Stimulated activated CD4-positive, alpha-beta T cell treated with anti-CD3 and anti-CD28 coated beads, Interleukin-1b, Interleukin-23, amount 100 ng/mL, for 48 hours (primary cell): ENCODE measurements around the gene SH2D1A.
"Not testable (repeated sequence)": the region's sequence is repeated elsewhere in the genome, so short reads cannot be mapped to it uniquely, and the experiment has no call there.

Experiments
- DNase-seq: peaks from one replicate; pipeline ENCODE4 v3.0.0-alpha.2; 2020

Gene SH2D1A

DNA sequence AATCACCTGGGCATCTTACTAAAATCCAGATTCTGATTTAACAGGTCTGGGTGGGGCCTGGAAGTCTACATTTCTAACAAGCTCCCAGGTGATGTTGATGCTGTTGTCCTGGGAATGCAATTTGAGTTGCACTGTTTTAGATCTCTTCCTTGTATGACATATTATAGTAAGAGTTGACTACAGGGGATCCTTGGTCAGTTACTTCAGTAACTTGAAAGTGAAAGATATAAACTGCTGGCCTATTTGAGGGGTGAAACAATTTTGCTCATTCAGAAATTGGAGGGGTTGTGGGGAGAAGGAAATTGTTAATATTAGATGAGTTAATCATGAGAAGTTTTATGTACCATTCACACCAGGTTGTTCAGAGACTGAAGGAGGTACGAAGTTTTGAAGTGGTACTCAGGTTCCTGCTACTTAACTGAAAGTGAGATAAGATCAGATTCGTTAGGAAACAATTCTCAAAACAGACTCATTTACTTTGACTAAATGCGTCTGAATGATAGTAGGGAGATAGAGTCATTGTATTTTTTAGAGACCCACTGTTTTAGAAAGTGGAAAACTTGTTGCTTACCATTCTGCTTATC, 12.5 kb downstream of the SH2D1A start:
- DNase-seq = no peak

DNA sequence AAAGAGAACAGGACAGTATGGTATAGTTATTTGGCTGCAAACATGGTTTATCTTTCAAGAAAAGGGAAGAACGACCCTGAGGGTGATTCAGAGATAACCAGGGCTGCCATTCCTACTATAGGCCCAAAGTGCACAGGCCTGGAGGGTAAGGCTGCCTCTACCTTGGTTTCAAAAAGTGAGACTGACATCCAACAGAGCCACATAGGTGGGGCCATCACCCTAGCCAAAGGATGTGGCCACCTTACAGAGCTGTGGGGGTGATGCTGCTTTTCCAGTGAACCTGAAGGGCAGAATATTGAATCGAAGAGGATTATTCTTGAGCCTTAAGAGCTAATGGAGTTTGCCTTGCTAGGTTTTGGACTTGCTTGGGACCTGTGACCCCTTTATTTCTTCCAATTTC, 15.7 kb downstream of the SH2D1A start:
- no peak for DNase-seq

DNA sequence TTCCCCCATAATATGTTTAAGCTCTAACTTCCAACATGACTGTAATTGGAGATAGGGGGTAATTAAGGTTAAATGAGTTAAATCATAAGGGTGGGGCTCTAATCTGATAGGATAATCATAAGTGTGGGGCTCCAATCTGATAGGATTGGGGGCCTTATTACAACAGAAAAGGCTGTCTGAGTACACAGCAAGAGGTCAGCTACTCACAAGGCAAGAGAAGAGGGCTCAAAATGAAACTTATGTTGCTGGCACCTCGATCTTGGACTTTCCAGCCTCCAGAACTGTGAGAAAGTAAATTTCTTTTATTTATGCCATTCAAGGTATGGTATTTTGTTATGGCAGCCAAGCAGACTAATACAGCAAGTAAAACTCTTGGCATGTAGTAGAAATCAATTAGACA, 16.4 kb downstream of the SH2D1A start:
- DNase-seq = no peak

DNA sequence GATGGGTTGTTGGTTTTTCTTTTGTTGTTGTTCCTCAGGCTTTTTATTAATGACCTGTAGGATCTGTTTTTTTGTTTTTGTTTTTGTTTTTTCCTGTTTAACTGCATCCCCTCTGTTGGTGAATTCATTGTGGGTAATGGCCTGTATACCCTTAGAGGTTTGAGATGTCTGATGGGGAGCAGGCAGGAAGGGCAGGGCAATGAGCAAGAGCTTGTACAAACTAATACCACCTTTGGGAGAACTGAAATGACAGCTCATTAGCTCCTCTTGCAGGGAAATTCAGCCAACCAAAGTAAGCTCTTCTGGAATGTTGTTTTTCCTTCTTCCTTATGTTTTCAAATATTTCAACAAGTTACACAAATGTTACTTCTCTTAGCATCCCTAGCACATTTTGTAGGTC, 23.4 kb downstream of the SH2D1A start:
- DNase-seq = no peak

DNA sequence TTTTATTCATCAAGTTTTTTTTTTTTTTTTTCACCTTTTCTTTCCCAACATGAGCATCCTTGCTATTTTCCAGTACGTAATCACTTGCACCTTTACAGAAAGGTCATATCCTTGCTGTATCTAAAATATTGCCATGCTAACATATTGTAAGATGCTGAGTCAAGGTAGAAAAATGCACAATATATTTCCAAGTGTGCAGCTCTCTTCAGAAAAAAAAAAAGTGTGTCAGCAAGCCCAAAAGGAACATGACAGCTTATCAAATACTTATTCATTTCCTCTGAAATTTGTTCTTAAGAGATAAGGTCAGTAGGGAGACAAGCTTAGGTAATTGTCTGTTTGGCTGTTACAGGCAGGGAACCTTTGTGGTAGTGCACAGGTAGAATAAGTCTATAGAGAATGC, 27.0 kb downstream of the SH2D1A start:
- no peak for DNase-seq

DNA sequence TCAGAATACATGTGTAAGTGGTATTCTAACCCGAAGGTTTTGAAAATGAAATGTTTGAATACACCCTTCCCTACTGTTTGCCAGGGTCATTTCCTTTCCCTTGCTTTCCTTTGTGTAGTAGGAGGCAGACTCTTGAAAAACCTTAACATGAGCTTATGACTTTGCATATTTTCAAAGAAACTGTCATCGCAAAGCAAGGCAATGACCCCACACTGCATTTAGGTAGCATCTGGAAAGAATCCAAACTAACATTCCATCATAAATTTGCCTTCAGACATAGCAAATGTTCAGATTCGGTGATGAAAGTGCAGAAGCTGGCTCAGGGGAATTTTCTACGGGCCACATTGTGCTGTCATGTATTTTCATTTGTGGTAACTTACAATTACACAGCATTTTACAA, 32.3 kb downstream of the SH2D1A start:
- DNase-seq = no peak

DNA sequence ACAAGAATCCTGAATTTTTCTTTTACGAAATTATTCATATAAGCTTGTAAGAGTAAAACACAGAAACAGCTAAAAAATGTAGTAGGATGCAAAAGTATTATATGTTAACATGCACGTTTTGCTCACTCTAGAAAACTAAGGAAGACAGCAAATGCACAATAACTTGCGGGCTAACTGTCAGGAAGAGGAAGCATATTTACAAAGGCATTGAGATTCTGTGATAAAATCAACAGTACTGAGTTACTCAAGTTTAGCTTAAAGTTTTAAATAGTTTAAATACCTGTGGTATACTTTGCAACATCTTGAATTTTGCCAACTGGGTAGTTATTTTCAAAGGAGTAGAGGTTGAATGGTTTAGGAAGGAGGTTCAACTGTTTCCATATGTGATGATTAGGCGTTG, 37.0 kb downstream of the SH2D1A start:
- DNase-seq = no peak

DNA sequence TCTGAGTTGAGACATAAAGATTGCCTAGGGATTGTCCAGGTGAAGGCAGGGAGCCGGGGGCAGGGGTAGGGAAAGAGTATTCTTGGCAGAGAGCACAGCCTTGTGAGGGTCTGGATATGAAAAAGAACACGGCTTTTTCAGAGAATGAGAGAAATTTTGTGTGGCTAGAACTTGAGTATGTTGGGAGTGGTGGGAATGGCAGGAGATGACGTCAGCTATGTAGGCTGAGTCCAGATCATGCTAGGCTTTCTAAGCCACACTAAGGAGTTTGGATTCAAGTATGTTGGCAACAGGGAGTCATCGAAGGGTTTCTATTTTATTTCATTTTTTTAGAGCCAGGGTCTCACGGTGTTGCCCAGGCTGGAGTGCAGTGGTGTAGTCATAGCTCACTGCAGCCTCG, 40.0 kb downstream of the SH2D1A start:
- no peak for DNase-seq

DNA sequence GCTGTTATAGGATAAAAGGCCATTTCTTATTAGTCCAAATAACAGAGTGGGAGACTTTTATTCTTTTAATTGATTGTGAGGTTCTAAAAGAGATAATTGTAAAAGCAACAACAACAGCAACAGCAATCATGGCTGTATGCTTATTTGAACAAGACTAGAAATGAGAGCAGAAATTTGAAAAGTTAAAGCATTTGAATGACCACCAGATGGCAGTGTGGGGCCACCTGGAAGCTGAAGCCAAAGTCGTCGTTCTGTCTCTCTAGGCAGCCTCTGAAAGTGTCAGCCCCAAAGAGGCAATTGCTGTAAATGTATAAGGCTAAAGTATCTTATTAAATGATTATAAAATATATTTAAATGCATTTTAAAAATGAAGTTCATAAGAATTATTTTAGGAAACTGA, 42.2 kb downstream of the SH2D1A start:
- DNase-seq = peak; percentile 36

DNA sequence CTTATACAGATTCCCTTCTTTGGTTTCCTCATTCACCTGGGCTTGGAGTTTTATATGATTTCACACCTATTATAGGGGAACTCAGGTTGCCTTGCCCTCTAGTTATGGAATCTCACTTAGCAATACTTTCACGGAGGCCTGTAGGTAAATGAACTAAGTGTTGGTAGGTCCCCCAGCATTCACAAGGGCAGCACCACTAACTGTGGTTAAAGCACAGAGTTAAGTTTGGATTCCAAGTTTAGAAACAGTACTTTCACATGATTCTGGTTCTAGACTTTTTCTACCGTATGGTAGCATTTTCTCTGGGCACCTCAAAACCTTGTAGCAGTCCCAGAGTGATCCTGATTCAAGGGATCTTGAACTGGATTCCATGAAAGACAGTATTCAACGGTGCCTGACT, 46.4 kb downstream of the SH2D1A start:
- DNase-seq = no peak

DNA sequence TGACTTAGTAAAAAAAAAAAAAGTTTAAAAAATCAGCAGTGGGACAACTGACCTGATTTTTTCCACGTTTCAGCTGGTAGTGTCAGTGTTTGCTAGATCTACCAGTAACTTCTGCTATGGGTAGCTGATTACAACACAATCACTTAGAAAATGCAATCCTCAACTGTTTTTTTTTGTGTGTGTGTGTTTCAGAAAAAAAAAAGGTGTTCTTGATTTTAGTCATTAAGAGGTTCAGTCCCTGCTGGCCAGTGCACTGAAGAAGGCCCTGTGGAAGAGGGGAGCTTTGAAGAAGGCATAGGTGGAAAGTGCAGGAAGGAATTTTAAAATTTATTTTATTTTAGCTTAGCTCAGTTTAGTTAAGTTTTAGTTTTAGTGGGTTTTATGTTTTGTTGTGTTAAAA, 46.9 kb downstream of the SH2D1A start:
- DNase-seq = no peak

DNA sequence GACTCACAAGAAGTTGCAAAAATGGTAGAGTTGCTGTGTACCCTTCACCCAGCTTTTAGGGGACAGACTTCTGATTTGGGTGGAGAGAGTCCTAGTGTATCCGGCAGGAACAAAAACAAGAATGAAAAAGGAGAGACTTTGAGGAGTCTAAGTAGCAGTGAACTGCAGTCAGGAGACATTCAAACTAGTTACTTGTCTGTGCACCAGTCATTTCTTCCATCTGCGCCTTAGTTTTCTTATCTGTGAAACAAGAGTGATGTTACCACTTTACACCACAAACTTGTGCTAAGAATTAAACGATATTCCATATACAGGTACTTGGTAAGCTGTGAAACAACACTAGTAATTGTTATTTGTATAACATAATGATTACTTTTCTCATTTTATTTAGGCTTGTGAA, 47.3 kb downstream of the SH2D1A start:
- no peak for DNase-seq

DNA sequence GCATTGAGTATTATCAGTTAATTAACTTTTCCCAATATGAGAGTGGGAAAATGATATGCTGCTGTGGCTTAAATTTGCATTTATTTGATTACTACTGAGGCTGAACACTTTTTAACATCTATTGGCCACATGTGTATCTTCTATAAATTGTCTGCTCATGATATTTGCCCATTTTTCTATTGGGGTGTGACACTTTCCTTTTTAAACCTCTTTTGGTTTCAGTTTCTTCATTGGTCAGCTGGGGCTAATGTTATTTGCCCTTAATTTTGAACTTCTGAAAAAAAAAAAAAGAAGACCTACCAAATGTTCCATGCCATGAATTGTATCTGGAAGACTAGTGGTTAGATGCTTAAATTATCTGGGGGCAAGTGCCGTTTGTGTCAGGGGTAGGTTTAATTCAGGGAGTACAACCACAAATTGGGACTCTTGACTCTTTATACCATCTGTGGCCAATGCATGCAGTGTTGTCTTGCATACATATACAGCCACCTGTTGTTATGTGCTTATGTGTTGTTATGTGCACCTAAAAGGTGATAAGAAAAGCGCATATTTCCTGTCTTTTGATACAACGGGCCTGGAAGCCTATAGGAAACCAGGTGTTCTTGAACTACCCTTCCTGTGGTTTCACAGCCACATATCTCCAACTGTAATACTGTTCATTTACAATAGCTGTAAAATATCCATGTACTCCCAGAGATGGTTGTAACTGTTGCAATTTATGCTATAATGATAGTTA, 49.0 kb downstream of the SH2D1A start:
- DNase-seq = no peak

DNA sequence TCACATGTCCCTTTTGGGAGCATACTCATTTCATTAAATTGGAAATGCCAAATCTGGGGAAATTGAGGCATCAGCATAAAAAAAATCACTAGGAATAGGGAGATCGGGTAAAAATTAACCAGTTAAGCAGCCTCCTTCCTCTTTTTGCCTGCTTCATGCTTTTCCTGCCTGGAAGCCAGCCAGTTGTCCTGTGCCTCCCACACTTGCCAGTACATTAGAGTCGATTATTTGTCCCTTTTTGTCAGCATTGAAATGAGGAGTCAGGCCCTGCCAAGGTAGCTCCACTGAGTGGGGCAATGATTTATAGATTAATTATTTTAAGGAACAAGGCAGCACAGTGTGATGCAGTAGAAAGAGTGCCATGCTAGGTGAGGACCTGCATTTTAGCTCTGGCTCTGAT, 55.3 kb downstream of the SH2D1A start:
- DNase-seq = no peak

DNA sequence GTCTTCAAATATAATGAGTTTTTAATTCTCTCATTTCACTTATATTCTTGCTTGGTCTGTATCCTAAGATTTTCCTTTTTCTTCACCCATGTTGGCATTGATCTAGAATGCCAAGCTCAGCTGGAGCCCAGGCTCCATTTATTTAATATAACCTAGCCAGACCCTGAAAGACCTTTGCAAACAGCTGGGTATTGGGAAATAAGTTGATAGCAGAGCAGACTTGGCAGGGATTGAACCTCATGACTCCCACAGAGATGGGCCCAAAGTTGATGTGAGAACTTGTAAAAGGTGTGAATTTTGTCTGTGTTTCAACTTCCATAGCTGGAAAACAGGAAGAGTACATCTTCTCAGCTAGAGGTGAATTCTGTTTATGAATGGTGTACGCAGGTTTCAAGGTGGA, 59.5 kb downstream of the SH2D1A start:
- DNase-seq = no peak

DNA sequence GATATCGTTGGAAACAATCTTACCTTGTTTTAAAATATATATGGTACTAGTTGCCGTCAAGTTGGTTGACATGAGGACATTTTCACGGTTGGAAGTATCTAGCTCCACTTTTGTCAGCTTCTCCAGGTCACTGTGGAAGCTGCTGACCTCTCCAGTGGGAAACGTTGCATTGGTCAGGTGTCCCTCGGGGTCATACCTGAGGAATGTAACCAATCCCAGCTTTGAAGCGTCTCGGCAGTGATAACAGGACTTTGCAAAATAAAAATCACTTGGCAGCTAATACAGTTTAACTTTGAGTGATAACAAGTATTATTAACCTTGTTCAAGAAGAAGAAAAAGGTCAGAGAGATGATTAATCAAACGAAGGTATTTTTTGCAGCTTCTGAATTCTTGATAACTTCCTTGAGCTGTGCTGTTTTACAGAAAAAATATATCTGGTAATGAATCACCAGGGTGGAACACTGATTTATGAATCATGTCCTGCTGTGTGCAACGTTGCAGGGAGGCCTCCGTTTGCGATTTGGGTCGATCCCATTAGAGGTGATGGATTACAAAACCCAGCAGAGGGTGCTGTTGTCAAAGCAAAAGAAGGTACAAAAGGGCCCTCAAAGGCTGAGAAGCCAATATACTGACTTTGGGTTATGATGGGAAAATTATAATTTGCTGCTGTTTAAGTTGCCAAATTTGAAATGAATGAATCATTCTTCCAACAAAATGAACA, 60.1 kb downstream of the SH2D1A start:
- DNase-seq = peak; percentile 76

DNA sequence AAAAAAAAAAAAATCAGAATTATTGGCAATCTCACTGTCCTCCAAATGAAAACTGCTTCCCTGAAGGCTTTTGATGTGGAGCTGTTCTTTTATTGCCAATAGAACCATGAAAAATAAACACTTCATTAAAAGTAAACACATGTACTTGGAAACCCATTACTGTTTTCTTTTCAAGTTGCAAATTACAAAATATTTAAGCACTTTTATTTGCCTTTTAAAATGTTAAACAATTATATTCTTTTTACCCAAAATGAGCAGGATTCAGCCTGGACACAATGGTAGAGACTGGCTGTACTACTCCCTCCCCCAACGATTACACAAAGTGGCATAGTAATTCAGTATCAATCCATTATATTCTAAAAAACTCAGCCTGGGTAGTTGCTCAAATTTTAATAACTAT, 60.9 kb downstream of the SH2D1A start:
- DNase-seq = no peak

DNA sequence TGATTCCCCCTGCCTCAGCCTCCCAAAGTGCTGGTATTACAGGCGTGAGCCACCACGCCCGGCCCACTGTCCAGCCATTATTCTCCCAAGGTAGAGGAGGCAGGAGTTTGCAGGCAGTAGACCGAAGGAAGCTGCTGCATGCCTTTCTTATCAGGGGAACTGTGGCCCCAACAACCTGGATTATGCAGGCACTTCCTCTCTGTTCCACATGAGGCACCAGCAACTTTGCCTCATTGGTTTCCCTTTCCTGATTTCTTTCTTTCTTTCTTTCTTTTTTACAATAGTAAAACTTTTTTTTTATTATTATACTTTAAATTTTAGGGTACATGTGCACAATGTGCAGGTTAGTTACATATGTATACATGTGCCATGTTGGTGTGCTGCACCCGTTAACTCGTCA, 62.0 kb downstream of the SH2D1A start:
- not testable (repeated sequence) for DNase-seq

DNA sequence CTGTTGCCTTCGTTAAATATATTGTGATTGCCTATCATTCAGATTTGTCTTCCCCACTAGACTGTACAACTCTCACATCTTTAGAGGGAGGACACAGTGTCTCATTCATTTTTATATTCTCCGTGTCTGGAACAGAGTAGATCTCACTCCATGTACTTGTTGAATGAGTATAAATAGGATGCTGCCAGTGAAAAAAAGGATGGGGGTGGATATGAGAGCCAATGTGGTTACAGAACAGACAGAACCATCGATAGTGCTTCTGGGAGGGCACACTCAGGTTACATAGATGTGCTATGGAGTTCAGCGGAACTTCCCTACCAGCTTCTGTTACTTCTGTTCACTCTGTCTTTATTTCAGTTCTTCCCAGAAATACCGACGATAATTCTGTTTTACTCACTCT, 66.9 kb downstream of the SH2D1A start:
- no peak for DNase-seq

DNA sequence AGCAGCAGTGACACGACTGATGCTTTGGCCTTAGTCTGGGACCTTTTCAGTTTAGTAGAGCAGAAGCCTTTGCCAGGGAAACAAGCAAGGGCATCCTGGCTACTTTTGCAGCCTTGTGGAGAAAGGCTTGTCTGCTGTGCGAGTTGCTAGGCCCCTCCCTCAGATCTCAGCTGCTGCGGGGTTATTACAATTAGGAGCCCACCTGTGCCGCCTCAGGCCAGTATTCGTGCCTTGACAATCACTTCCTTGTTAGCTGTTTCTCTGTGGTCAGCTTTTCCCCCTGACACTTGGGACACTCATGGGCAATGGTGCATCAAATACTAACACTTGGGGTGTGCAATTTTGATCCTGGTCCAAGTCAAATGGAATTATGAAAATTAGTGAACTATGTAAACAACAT, 67.9 kb downstream of the SH2D1A start:
- no peak for DNase-seq

DNA sequence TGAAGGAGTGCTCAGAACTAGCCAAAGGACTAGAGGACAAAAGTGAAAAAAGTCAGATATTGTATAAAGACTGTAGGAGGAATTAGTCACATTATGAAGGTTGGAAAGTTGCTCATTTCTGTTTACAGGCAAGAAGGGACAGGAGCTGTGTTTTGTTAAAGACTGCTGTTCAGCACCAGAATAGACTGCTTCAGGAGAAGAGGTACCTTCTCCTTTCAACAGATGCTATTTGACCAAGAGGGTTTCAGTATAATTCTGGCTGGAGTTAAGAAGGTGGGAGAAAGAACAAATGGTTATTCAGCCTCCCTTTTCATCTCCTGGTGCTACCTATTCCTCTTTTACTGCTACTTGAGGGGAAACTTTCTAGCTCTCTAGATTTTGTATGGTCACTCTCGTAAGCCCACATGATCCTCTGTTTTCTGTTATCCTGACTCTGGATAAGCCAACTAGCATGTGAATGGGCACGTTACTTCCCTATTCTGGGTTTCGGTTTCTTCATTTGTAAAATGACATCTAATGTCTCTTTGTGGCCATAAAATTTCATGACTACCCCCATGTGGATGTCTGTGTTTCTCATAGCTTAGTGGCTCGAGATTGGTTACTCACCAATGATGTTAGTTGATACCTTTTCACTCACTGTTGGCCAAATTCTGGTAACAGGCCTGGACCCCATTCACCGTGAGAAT, 68.9 kb downstream of the SH2D1A start:
- no peak for DNase-seq

DNA sequence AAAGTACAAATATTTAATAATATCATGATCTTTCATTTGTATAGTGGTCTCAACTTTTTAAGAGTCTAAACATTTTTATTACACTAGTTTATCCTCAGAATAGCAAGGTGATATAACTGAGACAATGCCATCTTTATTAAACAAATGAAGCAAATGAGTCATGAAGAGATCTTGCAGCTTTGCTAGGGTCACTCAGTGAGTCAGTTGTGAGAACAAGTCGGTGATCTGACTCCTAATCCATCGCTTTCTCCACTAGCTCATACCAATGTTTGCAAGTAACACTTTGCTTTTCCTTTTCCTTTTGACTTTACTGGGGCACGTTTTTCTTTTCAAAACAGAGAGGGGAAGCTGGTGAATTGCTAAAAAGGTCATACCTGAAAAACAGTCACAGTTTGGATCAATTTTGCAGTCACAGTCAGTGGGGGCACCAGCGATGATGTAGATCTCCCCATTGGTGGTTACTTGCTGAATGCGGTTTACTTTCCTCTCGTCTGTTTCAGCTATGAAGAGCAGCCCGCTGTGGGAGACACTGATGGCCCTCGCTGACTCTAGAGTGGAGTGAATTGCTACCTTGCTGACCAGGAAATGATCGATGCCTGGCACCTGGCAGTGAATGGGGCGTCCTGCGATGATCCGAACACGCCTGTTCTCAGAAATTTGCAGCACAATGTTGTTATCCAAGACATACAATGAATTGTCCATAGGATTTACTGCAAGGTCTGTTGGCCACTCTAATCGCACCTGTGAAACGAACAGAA, 75.7 kb downstream of the SH2D1A start:
- no peak for DNase-seq
